Measurements from ENCODE around the gene TEX44.

Gene TEX44

GRCh38 chr2:231605607-231606091 lies 13.0 kb downstream of the TEX44 start:
- FAIRE-seq, result no peak

- FAIRE-seq, result no peak
Measured at GRCh38 chr2:231606941-231607340, 14.3 kb downstream of the TEX44 start.

GRCh38 chr2:231611273-231612108 lies 18.8 kb downstream of the TEX44 start:
- no peak for FAIRE-seq

- peak; percentile 80 for FAIRE-seq
Measured at GRCh38 chr2:231612109-231612455, 19.4 kb downstream of the TEX44 start.

GRCh38 chr2:231612456-231613330 lies 20.0 kb downstream of the TEX44 start:
- FAIRE-seq, result peak; percentile 85

- FAIRE-seq, result no peak
Measured at GRCh38 chr2:231613331-231613662, 20.6 kb downstream of the TEX44 start.

GRCh38 chr2:231613663-231614558 lies 21.2 kb downstream of the TEX44 start:
- peak; percentile 36 for FAIRE-seq

- no peak for FAIRE-seq
Measured at GRCh38 chr2:231614559-231615057, 21.9 kb downstream of the TEX44 start.

- FAIRE-seq, result no peak
Measured at GRCh38 chr2:231615058-231615671, 22.5 kb downstream of the TEX44 start.

- FAIRE-seq, result no peak
Measured at GRCh38 chr2:231616296-231616695, 23.6 kb downstream of the TEX44 start.

GRCh38 chr2:231617059-231617926 lies 24.6 kb downstream of the TEX44 start:
- no peak for FAIRE-seq

GRCh38 chr2:231621051-231621879 lies 28.6 kb downstream of the TEX44 start:
- FAIRE-seq, result no peak

- FAIRE-seq, result no peak
Measured at GRCh38 chr2:231622963-231623362, 30.3 kb downstream of the TEX44 start.

GRCh38 chr2:231626449-231626848 lies 33.8 kb downstream of the TEX44 start:
- no peak for FAIRE-seq

GRCh38 chr2:231627384-231628120 lies 34.9 kb downstream of the TEX44 start:
- FAIRE-seq, result peak; percentile 51

GRCh38 chr2:231632559-231633142 lies 40.0 kb downstream of the TEX44 start:
- peak; percentile 17 for FAIRE-seq

GRCh38 chr2:231633241-231633976 lies 40.7 kb downstream of the TEX44 start:
- no peak for FAIRE-seq

GRCh38 chr2:231634412-231634811 lies 41.7 kb downstream of the TEX44 start:
- no peak for FAIRE-seq

Measured in G401.6 (cell line).